ENCODE results near the gene LGI1.

The LGI1 gene

DNA sequence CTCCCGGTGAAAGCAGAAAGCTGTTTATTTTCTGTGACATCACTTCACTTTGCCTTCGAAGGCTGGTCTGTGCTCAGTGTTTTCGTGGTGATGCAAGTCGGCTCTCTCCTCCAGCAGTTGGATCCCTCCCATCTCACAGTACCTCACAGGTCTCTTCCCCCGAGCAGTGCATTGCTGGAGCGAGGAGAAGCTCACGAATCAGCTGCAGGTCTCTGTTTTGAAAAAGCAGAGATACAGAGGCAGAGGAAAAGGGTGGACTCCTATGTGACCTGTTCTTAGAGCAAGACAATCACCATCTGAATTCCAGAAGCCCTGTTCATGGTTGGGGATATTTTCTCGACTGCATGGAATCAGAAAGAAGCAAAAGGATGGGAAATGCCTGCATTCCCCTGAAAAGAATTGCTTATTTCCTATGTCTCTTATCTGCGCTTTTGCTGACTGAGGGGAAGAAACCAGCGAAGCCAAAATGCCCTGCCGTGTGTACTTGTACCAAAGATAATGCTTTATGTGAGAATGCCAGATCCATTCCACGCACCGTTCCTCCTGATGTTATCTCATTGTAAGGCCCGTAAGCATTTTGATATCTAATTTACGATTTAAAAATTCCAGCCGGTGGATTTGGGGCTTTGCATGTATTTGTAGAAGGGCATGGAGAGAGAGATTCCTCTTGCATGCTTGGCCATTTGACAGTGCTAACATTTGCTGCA, at the start of gene LGI1:
Gene LGI1, plus strand, starts transcription at position 136 of the 707 bp plus-strand sequence. Its CDS starts 209 bp downstream, at position 345.
- no peaks in the 10 kb centered on the region for H3K36me3 ChIP-seq (ENCODE audit: control insufficient read depth in 1 of 2, insufficient read depth in 2 of 2, low read length in 2 of 2)
- no peaks in the 10 kb centered on the region for H3K4me1 ChIP-seq (ENCODE audit: control insufficient read depth in 1 of 2, insufficient read depth in 2 of 2, low read length in 2 of 2)
- H3K27me3 ChIP-seq (ENCODE audit: control insufficient read depth in 1 of 2, insufficient read depth in 2 of 2, low read length in 2 of 2), result peaks cover 8 to 18% of the 10 kb centered on the region in 2 donors
- no peak within 1 kb of the TSS for H3K27ac ChIP-seq (ENCODE audit: low read depth, low read length)
- no peak within 1 kb of the TSS for H3K4me3 ChIP-seq (ENCODE audit: low read depth in 1 of 2, low read length in 2 of 2)
- no peak within 1 kb of the TSS for H3K9ac ChIP-seq (ENCODE audit: low read depth in 1 of 2, low read length in 2 of 2)
- H3K9me3 ChIP-seq (ENCODE audit: control insufficient read depth in 1 of 2, low read length in 2 of 2), result no peaks in the 10 kb centered on the region

DNA sequence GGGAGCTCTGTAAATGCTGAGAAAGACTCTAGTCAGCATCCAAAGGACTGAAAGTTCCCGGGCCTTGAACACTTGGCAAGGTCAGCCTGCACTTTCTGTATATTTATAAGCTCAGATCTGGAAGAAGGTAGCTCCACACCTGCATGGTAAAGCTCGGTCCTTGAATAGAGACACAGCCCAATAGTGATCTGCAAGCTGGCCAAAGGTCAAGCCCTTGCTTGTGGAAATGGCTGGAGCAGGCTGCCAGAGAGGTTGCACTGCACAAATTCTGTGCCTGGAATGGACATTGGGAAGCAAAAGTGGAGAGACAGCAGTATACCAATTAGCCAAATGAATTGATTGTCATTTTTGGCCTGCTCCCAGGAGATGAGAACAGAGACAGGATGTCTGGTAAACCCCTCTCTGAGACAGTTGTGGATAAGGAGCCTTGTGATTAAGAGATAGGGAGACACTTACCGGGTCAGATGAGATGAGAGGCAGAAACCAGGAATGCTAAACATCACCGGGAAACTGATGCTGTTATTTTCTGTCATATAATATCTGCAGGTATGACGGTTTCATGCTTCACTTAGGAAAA, 47.3 kb upstream of the LGI1 start:
- peaks cover 0 to 4% of the 10 kb centered on the region in 2 donors for H3K4me1 ChIP-seq (ENCODE audit: control insufficient read depth in 1 of 2, insufficient read depth in 2 of 2, low read length in 2 of 2)
- H3K4me3 ChIP-seq (ENCODE audit: low read depth in 1 of 2, low read length in 2 of 2), result no peak overlapping the region
- no peaks in the 10 kb centered on the region for H3K36me3 ChIP-seq (ENCODE audit: control insufficient read depth in 1 of 2, insufficient read depth in 2 of 2, low read length in 2 of 2)
- H3K27me3 ChIP-seq (ENCODE audit: control insufficient read depth in 1 of 2, insufficient read depth in 2 of 2, low read length in 2 of 2), result no peaks in the 10 kb centered on the region
- H3K9me3 ChIP-seq (ENCODE audit: control insufficient read depth in 1 of 2, low read length in 2 of 2), result no peaks in the 10 kb centered on the region
- no peak overlapping the region for H3K27ac ChIP-seq (ENCODE audit: low read depth, low read length)
- H3K9ac ChIP-seq (ENCODE audit: low read depth in 1 of 2, low read length in 2 of 2), result no peak overlapping the region

GRCh38 chr10:93711891-93712290, 45.8 kb upstream of the LGI1 start:
- no peak overlapping the region for H3K4me3 ChIP-seq (ENCODE audit: low read depth in 1 of 2, low read length in 2 of 2)
- peaks cover 0 to 4% of the 10 kb centered on the region in 2 donors for H3K4me1 ChIP-seq (ENCODE audit: control insufficient read depth in 1 of 2, insufficient read depth in 2 of 2, low read length in 2 of 2)
- H3K9ac ChIP-seq (ENCODE audit: low read depth in 1 of 2, low read length in 2 of 2), result no peak overlapping the region
- H3K36me3 ChIP-seq (ENCODE audit: control insufficient read depth in 1 of 2, insufficient read depth in 2 of 2, low read length in 2 of 2), result no peaks in the 10 kb centered on the region
- H3K27me3 ChIP-seq (ENCODE audit: control insufficient read depth in 1 of 2, insufficient read depth in 2 of 2, low read length in 2 of 2), result no peaks in the 10 kb centered on the region
- no peak overlapping the region for H3K27ac ChIP-seq (ENCODE audit: low read depth, low read length)
- H3K9me3 ChIP-seq (ENCODE audit: control insufficient read depth in 1 of 2, low read length in 2 of 2), result no peaks in the 10 kb centered on the region

GRCh38 chr10:93712593-93712992, 45.1 kb upstream of the LGI1 start:
- Histone ChIP-seq H3K9ac (ENCODE audit: low read depth in 1 of 2, low read length in 2 of 2) (no peak overlapping the region), H3K27ac (ENCODE audit: low read depth, low read length) (no peak overlapping the region), H3K27me3 (ENCODE audit: control insufficient read depth in 1 of 2, insufficient read depth in 2 of 2, low read length in 2 of 2) (no peaks in the 10 kb centered on the region)

GRCh38 chr10:93715345-93715744, 42.4 kb upstream of the LGI1 start:
- H3K36me3 ChIP-seq (ENCODE audit: control insufficient read depth in 1 of 2, insufficient read depth in 2 of 2, low read length in 2 of 2), result no peaks in the 10 kb centered on the region
- no peak overlapping the region for H3K4me3 ChIP-seq (ENCODE audit: low read depth in 1 of 2, low read length in 2 of 2)
- H3K9me3 ChIP-seq (ENCODE audit: control insufficient read depth in 1 of 2, low read length in 2 of 2), result no peaks in the 10 kb centered on the region
- no peak overlapping the region for H3K27ac ChIP-seq (ENCODE audit: low read depth, low read length)
- H3K4me1 ChIP-seq (ENCODE audit: control insufficient read depth in 1 of 2, insufficient read depth in 2 of 2, low read length in 2 of 2), result peaks cover 0 to 1% of the 10 kb centered on the region in 2 donors
- H3K27me3 ChIP-seq (ENCODE audit: control insufficient read depth in 1 of 2, insufficient read depth in 2 of 2, low read length in 2 of 2), result peaks cover 0 to 4% of the 10 kb centered on the region in 2 donors
- H3K9ac ChIP-seq (ENCODE audit: low read depth in 1 of 2, low read length in 2 of 2), result no peak overlapping the region

More at GRCh38 chr10:93712593-93712992, 45.1 kb upstream of the LGI1 start:
- Histone ChIP-seq H3K4me3 (ENCODE audit: low read depth in 1 of 2, low read length in 2 of 2) (no peak overlapping the region), H3K36me3 (ENCODE audit: control insufficient read depth in 1 of 2, insufficient read depth in 2 of 2, low read length in 2 of 2) (no peaks in the 10 kb centered on the region), H3K9me3 (ENCODE audit: control insufficient read depth in 1 of 2, low read length in 2 of 2) (no peaks in the 10 kb centered on the region), H3K4me1 (ENCODE audit: control insufficient read depth in 1 of 2, insufficient read depth in 2 of 2, low read length in 2 of 2) (peaks cover 0 to 4% of the 10 kb centered on the region in 2 donors)

DNA sequence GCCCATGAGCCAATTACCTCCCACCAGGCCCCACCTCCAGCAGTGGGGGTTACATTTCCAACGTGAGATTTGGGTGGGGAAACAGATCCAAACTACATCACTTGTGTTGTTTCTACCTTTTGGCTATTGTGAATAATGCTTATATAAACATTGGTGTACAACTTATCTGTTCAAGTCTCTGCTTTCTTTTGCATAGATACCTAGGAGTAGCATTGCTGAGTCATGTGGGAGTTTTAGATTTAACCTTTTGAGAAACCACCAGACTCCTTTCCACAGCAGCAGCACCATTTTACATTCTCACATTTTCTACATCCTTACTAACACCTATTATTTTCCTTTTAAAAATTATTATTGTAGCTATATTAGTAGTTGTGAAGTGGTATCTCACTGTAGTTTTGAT, 41.0 kb upstream of the LGI1 start:
- H3K4me3 ChIP-seq (ENCODE audit: low read depth in 1 of 2, low read length in 2 of 2), result no peak overlapping the region
- H3K27ac ChIP-seq (ENCODE audit: low read depth, low read length), result no peak overlapping the region
- H3K4me1 ChIP-seq (ENCODE audit: control insufficient read depth in 1 of 2, insufficient read depth in 2 of 2, low read length in 2 of 2), result no peaks in the 10 kb centered on the region
- H3K27me3 ChIP-seq (ENCODE audit: control insufficient read depth in 1 of 2, insufficient read depth in 2 of 2, low read length in 2 of 2), result peaks cover 0 to 4% of the 10 kb centered on the region in 2 donors
- H3K9me3 ChIP-seq (ENCODE audit: control insufficient read depth in 1 of 2, low read length in 2 of 2), result no peaks in the 10 kb centered on the region
- no peaks in the 10 kb centered on the region for H3K36me3 ChIP-seq (ENCODE audit: control insufficient read depth in 1 of 2, insufficient read depth in 2 of 2, low read length in 2 of 2)
- H3K9ac ChIP-seq (ENCODE audit: low read depth in 1 of 2, low read length in 2 of 2), result no peak overlapping the region

DNA sequence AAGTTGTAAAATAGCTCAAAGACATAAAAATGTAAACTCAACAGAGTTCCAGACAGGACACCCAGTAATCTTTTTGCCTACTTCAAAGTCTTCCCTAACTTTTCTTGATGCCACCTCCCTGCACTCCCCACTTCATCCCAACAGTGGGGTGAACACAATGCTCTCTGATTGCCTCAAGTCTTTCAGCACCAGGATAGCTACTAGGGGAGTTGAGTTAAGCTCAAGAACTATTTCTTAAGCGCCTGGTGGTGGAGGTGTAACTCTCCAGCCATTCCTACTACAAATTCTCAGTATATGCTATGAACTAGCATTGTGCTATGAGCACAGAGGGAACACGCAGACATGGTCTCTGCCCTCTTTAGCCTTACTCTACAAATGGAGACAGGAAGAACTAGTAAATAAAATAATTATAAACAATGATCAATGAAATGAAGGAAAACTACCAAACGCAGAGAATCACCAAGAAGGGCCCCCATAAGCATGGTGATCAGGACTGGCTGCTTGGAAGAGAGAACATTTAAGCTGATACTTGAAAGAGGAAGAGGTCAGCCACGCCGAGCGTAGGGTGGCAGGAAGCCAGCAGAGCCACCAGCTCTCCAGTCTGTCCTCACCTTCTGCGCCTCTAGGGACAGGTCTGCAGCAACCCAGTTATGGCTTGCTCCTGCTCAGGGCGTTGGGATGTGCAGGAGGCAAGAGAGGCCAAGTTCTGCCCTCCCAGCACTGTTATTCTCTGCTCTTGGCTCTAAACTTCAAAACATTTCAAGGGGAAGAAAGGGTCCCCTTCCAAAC, 38.6 kb upstream of the LGI1 start:
- H3K27me3 ChIP-seq (ENCODE audit: control insufficient read depth in 1 of 2, insufficient read depth in 2 of 2, low read length in 2 of 2), result peaks cover 0 to 4% of the 10 kb centered on the region in 2 donors

GRCh38 chr10:93719901-93720300, 37.8 kb upstream of the LGI1 start:
- Histone ChIP-seq H3K4me1 (ENCODE audit: control insufficient read depth in 1 of 2, insufficient read depth in 2 of 2, low read length in 2 of 2) (no peaks in the 10 kb centered on the region), H3K27ac (ENCODE audit: low read depth, low read length) (no peak overlapping the region), H3K9ac (ENCODE audit: low read depth in 1 of 2, low read length in 2 of 2) (no peak overlapping the region), H3K36me3 (ENCODE audit: control insufficient read depth in 1 of 2, insufficient read depth in 2 of 2, low read length in 2 of 2) (no peaks in the 10 kb centered on the region), H3K27me3 (ENCODE audit: control insufficient read depth in 1 of 2, insufficient read depth in 2 of 2, low read length in 2 of 2) (peaks cover 0 to 4% of the 10 kb centered on the region in 2 donors), H3K4me3 (ENCODE audit: low read depth in 1 of 2, low read length in 2 of 2) (no peak overlapping the region), H3K9me3 (ENCODE audit: control insufficient read depth in 1 of 2, low read length in 2 of 2) (no peaks in the 10 kb centered on the region)

More for the DNA sequence above, 38.6 kb upstream of the LGI1 start:
- no peak overlapping the region for H3K27ac ChIP-seq (ENCODE audit: low read depth, low read length)
- H3K36me3 ChIP-seq (ENCODE audit: control insufficient read depth in 1 of 2, insufficient read depth in 2 of 2, low read length in 2 of 2), result no peaks in the 10 kb centered on the region
- H3K4me1 ChIP-seq (ENCODE audit: control insufficient read depth in 1 of 2, insufficient read depth in 2 of 2, low read length in 2 of 2), result no peaks in the 10 kb centered on the region
- H3K4me3 ChIP-seq (ENCODE audit: low read depth in 1 of 2, low read length in 2 of 2), result no peak overlapping the region
- no peaks in the 10 kb centered on the region for H3K9me3 ChIP-seq (ENCODE audit: control insufficient read depth in 1 of 2, low read length in 2 of 2)
- H3K9ac ChIP-seq (ENCODE audit: low read depth in 1 of 2, low read length in 2 of 2), result no peak overlapping the region

DNA sequence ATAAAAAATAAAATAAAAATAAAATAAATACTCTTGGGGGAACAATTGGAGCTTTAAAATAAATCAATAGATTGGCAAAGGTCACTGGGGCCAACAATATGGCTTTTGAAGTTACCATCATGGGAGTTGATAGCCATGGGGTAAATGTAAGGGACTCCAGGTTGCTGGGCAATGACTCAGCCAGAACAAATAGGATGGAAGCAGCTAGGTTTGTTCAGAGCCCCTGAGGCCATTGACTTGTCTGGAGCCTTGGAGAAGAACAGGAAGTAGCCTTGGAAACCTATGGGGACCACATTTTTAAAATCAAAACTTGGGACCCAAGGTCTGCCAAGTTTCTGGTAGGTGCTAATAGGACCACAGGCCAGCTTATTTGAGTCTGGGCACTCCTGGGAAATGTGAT, 35.2 kb upstream of the LGI1 start:
- no peak overlapping the region for H3K27ac ChIP-seq (ENCODE audit: low read depth, low read length)
- H3K9me3 ChIP-seq (ENCODE audit: control insufficient read depth in 1 of 2, low read length in 2 of 2), result no peaks in the 10 kb centered on the region
- no peak overlapping the region for H3K4me3 ChIP-seq (ENCODE audit: low read depth in 1 of 2, low read length in 2 of 2)
- peaks cover 9 to 10% of the 10 kb centered on the region in 2 donors for H3K27me3 ChIP-seq (ENCODE audit: control insufficient read depth in 1 of 2, insufficient read depth in 2 of 2, low read length in 2 of 2)
- H3K4me1 ChIP-seq (ENCODE audit: control insufficient read depth in 1 of 2, insufficient read depth in 2 of 2, low read length in 2 of 2), result no peaks in the 10 kb centered on the region
- H3K36me3 ChIP-seq (ENCODE audit: control insufficient read depth in 1 of 2, insufficient read depth in 2 of 2, low read length in 2 of 2), result no peaks in the 10 kb centered on the region
- no peak overlapping the region for H3K9ac ChIP-seq (ENCODE audit: low read depth in 1 of 2, low read length in 2 of 2)

DNA sequence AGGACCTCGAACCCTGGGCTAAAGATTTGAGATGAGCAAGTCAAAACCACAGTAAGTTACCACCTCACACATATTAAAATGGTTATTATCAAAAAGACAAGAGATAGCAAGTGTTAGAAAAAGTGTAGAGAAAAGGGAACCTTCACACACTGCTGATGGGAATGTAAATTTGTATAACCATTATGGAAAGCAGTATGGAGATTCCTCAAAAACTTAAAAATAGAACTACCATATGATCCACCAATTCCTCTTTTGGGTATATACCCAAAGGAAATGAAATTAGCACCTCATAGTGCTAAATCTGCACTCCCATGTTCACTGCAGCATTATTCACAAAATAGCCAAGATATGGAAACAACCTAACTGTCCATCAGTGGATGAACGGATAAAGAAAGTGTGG, 34.6 kb upstream of the LGI1 start:
- Histone ChIP-seq H3K36me3 (ENCODE audit: control insufficient read depth in 1 of 2, insufficient read depth in 2 of 2, low read length in 2 of 2) (no peaks in the 10 kb centered on the region), H3K4me1 (ENCODE audit: control insufficient read depth in 1 of 2, insufficient read depth in 2 of 2, low read length in 2 of 2) (no peaks in the 10 kb centered on the region), H3K27ac (ENCODE audit: low read depth, low read length) (no peak overlapping the region), H3K4me3 (ENCODE audit: low read depth in 1 of 2, low read length in 2 of 2) (no peak overlapping the region), H3K27me3 (ENCODE audit: control insufficient read depth in 1 of 2, insufficient read depth in 2 of 2, low read length in 2 of 2) (peaks cover 9 to 10% of the 10 kb centered on the region in 2 donors), H3K9ac (ENCODE audit: low read depth in 1 of 2, low read length in 2 of 2) (no peak overlapping the region), H3K9me3 (ENCODE audit: control insufficient read depth in 1 of 2, low read length in 2 of 2) (no peaks in the 10 kb centered on the region)

Data from duodenal mucosa (tissue), 2 donors.